AG04450 (cell line): Measurements from ENCODE around the gene ATP2B2. TPM values are rescaled to one million over a fixed set of nuclear protein-coding genes. Genes with fewer than 3 reads are reported as not detected.
A peak's percentile ranks its signal among the peaks of the same experiment; 100 is the strongest.

Experiments used
- CTCF ChIA-PET: fragments of 300-600, 350-600 bp; formaldehyde crosslinking; extraction: SDS; loops from one replicate; lab custom pipeline; 2022; ENCODE audit warnings: antibody characterized with exemption, inconsistent platforms; lab: Charles Lee
- POLR2A ChIA-PET: fragments of 350-600 bp; formaldehyde crosslinking; extraction: SDS; loops from one replicate; lab custom pipeline; 2021; ENCODE audit warnings: antibody characterized with exemption, inconsistent platforms; lab: Yijun Ruan, JAX
- DNase-seq: peaks from one replicate; pipeline ENCODE4 v3.0.0-alpha.2; 2011; ENCODE audit warnings: low read depth, low spot score
- H3K27ac ChIP-seq: one replicate; pipeline ENCODE4 v1.5.1; 2012; ENCODE audit warnings: low read depth, low read length, control low read depth
- H3K27me3 ChIP-seq: one replicate; pipeline ENCODE4 v1.6.0; 2012; ENCODE audit warnings: low read length; ENCODE audit not compliant: control insufficient read depth, insufficient read depth
- H3K4me3 ChIP-seq: 2 replicates; pipeline ENCODE4 v1.5.1; 2011; ENCODE audit warnings: mild to moderate bottlenecking, low read depth, low read length, control low read depth
- H3K9me3 ChIP-seq: 2 replicates; pipeline ENCODE4 v1.5.1; 2012; ENCODE audit warnings: low read length; ENCODE audit not compliant: control insufficient read depth, insufficient read depth
- polyA plus RNA-seq: library from polyadenylated mRNA; depleted of rRNA; stranded (reverse); fragments of >200 nt; gene quantifications from 2 replicates; pipeline ENCODE4 v1.2.3, GENCODE V29; 2011
- TF ChIP-seq, protein P1 (sequence below): IDR thresholded peaks from 2 replicates; pipeline ENCODE4 v1.5.1; 2011; ENCODE audit warnings: low read depth, low read length, control low read depth, inconsistent platforms

Gene ATP2B2
- polyA plus RNA-seq, 1 experiment, result 0.01 TPM

DNA sequence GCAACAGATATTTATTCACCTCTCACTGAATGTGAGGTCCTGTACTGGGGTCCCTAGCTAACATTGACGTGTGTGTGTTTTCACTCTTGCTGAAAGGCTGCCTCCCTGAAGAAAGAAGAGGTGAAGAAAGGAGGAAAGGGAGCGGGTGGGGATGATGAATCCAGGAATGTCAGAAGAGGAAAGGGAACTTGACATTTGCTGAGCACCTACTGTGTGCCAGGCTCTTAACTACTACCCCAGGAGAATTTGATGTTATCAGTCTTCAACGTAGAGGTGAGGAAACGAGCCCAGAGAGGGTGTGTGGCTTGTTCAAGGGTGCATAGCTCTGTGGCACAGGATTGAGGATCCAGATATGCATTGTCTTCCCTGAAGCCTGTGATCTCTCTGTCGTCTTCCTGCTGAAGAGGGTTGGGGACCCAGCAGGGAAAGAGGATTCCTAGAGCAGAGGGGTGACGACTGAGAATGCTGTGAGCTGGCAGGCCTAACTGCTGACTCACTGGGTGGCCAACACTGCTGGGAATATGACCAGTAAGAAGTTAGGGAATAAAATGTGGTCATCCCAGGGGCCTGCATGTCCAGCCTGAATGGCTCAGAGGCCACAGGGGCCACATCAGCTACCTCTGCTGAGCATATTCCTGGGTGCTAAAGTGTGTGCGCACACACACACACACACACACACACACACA, 6.6 kb upstream of the ATP2B2 start:
- POLR2A ChIA-PET, result interaction anchor here (0.7 kb wide), 1 partner anchor 10 kb away, joined by 4 read pairs; no protein-coding TSS in a partner anchor
- peaks cover 28% of the 10 kb centered on the region for H3K27me3 ChIP-seq
- CTCF ChIA-PET, result no interaction called here
- no peak overlapping the region for H3K4me3 ChIP-seq
- no peak overlapping the region for H3K27ac ChIP-seq
- H3K9me3 ChIP-seq, result no peaks in the 10 kb centered on the region
- peak; percentile 11 for DNase-seq
- TF ChIP-seq, protein P1, sequence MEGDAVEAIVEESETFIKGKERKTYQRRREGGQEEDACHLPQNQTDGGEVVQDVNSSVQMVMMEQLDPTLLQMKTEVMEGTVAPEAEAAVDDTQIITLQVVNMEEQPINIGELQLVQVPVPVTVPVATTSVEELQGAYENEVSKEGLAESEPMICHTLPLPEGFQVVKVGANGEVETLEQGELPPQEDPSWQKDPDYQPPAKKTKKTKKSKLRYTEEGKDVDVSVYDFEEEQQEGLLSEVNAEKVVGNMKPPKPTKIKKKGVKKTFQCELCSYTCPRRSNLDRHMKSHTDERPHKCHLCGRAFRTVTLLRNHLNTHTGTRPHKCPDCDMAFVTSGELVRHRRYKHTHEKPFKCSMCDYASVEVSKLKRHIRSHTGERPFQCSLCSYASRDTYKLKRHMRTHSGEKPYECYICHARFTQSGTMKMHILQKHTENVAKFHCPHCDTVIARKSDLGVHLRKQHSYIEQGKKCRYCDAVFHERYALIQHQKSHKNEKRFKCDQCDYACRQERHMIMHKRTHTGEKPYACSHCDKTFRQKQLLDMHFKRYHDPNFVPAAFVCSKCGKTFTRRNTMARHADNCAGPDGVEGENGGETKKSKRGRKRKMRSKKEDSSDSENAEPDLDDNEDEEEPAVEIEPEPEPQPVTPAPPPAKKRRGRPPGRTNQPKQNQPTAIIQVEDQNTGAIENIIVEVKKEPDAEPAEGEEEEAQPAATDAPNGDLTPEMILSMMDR, result no peak

DNA sequence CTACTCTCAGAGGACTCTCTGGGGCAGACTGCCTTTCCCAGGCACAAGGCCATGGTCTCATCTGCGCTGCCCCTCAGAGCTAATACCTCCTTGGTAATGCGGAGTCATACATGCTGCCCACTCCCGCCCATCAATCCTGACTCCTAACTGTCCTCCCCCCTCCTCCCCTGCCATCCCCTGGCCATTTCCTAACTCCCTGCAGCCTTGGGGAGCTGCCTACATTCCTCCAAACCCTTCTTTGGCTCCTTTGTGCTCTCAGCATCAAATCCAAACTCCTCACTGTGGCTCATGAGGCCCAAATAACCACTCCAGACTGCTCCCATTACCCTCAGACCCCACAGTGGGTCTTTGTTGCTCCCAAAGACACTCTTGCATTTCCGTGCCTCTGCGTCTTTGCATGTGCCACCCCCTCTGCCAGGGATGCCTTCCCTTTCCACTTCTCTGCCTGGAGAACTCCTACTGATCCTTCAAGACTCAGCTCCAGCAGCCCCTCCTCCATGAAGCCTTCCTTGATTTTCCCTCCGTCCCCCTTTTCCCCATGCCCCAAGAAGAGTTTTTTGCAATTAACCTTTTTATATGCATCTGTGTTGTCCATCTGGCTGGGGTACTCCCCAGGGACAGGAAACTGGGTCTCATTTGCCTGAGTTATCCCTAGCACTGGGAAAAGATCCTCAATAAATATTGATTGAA, 5.5 kb upstream of the ATP2B2 start:
- Histone ChIP-seq H3K27ac (no peak overlapping the region), H3K9me3 (no peaks in the 10 kb centered on the region), H3K27me3 (peaks cover 38% of the 10 kb centered on the region), H3K4me3 (no peak overlapping the region)
- ChIA-PET POLR2A (no interaction called here), CTCF (no interaction called here)
- DNase-seq, result no peak
- TF ChIP-seq, protein P1, result no peak

DNA sequence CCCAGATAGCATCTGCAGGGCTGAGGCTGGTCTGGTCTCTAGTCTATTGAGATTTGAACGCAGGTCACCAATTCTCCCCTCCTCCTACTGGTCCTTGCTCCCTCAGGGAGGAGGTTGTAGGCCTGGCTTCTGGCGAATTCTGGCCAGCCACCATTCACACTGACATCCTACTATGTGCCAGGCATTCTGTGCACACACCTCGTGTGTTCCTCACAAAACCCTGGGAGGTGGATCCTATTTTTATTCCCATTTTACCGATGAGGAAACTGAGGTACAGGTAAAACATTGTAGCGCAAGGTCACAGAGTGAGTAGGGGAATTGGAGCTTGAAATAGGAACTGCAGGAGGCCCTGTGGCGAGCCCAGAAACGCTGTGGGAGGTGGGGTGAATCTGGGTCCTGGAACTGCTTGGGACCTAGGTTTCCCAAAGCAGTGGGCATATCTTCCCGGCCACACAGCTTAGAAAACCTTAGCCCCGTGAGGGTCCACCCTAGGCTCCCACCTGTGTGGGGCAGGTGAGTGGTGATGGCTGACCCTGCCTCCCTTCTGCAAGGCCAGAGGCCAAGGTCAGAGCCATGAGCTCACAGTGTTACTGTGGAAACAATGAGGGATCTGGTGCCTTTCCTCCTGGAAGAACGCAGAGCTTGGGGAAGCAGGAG, 4.8 kb upstream of the ATP2B2 start:
- ChIA-PET POLR2A (no interaction called here), CTCF (no interaction called here)

DNA sequence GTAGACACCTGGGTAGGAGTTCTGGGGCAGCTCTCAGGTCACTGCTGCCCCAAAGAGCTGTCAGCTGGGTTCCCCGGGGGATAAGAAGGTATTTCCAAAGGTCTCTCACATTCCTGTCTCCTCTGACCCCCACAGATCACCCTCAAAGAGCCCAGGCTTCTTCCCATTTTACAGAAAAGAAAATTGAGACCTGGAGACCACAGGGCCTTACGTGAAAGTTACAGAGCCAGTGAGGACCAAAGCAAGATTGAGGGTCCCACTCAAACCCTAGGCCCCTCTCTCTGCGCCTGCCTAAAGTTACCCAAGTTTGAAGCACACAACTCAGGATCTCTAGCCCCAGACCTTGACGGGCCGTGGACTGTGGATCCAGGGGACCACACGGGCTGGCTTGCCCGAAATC, 3.9 kb upstream of the ATP2B2 start:
- TF ChIP-seq, protein P1, result no peak
- DNase-seq, result no peak
- Histone ChIP-seq H3K9me3 (no peaks in the 10 kb centered on the region), H3K4me3 (no peak overlapping the region), H3K27me3 (peaks cover 50% of the 10 kb centered on the region), H3K27ac (no peak overlapping the region)
- CTCF ChIA-PET, result no interaction called here
- POLR2A ChIA-PET, result no interaction called here

More for the DNA sequence above, 4.8 kb upstream of the ATP2B2 start:
- Histone ChIP-seq H3K4me3 (no peak overlapping the region), H3K9me3 (no peaks in the 10 kb centered on the region), H3K27me3 (peaks cover 41% of the 10 kb centered on the region), H3K27ac (no peak overlapping the region)
- TF ChIP-seq, protein P1, result no peak
- no peak for DNase-seq
